HG02973 (cell line): ENCODE results near the gene AGAP2.

Experiments
- ATAC-seq: cut with Tn5 transposase; IDR thresholded peaks from one replicate; pipeline ENCODE4 v1.9.1; 2021; ENCODE audit warnings: moderate library complexity; ENCODE audit not compliant: unreplicated experiment

AGAP2 gene

DNA sequence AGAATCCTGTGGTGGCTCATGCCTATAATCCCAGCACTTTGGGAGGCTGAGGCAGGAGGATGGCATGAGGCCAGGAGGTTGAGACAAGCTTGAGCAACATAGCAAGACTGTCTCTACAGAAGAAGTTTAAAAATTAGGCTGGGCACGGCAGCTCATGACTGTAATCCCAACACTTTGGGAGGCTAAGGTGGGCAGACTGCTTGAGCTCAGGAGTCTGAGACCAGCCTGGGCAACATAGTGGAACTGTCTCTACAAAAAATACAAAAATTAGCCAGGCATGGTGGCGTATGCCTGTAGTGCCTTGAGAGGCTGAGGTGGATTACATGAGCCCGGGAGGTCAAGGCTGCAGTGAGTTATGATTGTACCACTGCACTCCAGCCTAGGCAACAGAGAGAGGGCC, 29.3 kb upstream of the AGAP2 start:
- no peak for ATAC-seq

DNA sequence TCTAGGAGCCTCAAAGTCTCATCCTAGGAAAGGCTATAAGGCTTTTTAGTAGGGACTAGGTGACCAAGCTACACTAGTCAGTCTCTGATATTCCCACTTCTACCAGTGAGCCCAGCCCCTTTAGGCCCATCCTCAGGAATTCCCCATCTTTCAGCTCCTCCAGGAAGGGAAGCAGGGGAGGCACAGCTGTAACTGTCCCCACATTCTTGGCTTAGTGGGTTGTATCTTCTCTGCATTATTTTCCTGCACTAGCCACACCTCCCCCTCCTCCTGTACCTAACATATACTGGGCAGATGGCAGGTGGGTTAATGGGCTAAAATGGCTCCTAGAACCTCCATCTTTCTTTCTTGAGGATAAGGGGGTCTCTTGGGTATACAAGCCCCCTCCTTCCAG, 28.8 kb upstream of the AGAP2 start:
- ATAC-seq = no peak

DNA sequence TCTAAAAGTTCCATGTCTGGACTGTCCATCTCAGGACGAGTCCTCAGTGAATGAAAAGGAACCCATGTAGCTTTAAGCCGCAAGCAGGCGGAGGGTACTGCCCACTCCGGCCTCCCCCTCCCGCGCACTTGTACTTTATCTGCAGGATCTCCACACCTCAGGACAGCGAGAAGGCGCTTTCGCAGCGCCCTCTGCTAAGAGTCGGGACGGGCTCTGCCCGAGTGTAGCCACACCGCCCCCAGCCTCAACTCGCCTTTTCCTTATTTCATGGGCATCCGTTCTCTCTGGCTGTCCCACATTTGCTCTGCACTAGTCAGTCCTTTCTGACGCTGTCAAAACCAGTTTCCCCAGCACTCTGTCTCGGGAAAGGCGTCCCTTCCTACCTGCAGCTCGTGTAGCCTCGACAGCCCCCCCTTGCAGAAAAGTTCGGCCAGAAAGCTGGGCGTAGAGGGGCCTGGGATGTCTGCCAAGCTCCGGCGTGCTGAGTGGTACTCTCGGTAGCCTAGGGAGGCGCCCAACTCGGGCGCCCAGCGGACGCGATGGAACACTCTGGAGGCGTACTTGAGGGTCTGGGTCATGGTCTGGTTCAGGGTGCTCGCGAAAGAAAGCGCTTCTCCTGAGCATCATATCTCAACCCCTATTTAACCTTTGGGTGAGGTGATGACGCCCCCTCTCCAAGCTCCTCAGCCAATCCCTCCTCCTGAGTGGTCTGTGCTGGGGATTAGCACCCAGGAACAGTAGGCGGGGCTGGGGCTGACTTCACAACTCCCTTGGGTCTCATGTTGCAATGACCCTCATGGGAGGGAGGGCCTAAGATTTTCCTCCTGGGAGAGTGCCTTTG, 28.1 kb upstream of the AGAP2 start, which contains the start of gene CYP27B1:
TSS of gene CYP27B1 (minus strand) at position 615 of the 841 bp plus-strand sequence. CDS start at position 578, 37 bp downstream.
- ATAC-seq = no peak

DNA sequence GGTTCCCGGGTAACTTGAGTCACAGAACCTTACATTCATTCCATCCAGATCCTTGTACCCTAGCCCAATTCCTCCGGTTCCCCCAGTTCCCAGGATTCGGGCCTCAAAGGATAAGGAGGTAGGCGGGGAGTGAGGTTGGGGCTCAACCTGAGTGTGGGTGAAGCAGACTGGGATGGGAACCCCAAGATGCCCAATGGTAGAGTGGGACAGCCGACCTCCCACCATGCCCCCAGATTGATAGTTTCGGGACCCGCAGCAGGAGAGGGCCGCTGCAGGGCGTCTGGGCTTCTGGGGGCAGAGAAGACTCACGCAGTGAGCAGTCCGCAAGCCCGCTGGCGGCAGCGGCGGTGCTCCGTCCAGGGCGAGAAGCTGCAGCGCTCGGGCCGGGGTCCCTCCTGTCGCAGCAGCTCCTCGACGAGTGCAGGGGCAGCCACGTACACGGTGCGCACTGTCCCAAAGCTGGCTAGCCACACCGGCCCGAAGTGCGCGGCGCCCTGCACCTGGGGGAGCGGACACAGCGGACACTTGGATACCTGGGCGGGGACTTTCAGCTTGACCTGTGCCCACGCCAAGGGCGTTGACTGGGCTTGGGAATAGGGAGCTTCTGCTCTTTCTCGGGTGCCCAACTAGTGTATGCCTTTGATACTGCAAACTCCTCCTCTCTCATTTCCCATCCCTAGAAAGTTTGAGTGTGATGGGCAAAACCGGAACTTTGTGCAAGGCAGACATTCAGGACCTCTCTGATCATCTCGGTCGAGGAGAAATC, 27.3 kb upstream of the AGAP2 start:
- ATAC-seq = no peak

DNA sequence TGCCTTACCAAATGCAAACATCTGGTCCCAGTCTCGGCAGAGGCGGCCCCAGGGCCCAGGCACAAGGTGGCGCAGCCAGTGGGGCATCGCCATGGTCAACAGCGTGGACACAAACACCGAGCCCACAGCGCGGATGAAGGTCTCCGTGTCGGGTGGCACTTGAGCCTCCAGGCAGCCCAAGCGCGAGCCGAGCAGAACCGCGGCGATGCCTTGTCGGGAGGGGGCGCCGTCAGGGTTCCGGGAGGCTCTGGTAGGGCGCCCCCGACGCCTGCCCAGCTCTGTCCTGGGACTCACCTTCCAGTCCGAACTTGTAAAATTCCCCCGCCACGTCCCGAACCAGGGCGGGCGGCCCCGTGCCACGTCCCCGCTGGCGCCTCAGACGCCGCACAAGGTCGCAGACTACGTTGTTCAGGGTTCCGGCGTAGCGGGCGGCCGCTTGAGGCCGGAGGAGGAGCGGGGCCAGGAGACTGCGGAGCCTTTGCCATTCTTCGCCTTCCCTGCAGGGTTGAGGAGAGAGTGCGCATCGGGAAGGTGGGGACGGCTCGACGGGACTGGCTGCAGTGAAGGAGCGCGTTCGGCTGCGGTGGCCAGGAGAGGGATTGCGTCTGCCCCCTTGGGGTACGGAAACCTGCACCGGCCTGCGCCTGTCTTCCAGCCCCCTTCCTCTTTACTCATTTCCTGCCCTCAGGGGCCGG, 26.6 kb upstream of the AGAP2 start:
- no peak for ATAC-seq

DNA sequence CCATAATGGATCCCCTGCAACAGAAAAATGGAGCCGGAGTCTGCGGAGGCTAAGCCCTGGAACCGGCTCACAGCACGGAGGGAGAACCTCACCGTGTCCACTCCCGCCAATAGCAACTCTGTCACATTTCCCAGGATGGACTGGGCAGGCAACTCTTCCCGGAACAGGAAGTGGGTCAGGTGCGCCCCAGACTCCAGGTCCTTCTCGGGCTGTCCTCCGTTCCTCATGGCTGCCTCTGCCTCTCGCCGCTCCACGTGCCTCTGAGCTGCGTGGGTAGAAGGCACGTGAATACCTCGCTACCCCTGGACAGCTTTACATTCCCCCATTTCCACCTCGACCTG, 26.1 kb upstream of the AGAP2 start:
- no peak for ATAC-seq

DNA sequence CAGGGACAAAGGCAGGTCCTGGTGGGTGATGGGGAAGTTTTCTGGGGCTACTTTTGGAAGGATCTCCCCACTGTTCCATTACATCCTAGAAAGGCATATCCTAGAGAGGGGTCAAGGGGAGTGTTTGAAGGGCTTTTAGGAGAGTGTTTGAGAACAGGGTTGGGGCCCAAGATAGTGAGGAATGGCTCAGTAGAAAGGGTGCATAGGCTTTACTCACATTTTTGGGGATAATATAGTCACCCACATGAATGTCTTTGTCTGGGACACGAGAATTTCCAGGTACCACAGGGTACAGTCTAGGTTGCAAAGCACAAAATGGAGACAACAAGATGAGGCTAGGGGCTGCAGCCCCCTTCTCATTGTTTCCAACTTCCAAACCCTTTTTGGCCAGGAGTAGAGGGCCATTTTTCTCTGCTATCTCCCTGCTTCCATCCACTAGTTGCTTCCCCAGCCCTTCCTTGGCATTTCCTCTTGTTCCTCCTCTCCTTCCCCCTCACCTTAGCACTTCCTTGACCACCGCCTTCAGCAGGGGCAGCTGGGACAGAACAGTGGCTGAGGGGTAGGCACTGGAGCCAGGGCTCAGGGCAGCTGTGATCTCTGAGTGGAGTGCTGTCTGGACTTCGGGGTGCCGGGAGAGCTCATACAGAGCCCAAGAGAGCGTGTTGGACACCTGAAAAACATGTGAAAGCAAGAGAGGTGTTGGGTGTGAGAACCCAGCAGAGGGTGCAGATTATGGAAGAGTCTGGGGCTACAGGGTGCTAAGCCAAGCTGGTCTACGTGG, 25.5 kb upstream of the AGAP2 start:
- ATAC-seq = no peak

DNA sequence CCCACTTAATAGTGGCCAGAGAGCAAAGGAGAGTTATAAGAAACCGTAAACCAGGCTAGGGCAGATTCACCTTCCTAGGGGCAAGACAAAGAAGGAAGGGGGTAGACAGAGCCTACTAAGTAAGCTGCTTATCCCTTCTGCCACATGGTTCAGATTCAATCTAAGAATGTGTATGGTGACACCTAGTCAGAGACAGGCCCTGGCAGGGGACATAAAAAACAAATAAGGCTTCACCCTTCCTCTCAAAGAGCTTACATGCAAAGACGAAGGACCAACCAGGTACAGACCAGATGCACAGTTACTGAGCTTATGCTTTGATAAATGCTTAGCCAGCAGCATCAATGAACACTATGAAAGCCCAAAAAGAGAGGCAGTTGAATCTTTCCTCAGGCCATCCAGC, 23.9 kb upstream of the AGAP2 start:
- ATAC-seq = no peak

DNA sequence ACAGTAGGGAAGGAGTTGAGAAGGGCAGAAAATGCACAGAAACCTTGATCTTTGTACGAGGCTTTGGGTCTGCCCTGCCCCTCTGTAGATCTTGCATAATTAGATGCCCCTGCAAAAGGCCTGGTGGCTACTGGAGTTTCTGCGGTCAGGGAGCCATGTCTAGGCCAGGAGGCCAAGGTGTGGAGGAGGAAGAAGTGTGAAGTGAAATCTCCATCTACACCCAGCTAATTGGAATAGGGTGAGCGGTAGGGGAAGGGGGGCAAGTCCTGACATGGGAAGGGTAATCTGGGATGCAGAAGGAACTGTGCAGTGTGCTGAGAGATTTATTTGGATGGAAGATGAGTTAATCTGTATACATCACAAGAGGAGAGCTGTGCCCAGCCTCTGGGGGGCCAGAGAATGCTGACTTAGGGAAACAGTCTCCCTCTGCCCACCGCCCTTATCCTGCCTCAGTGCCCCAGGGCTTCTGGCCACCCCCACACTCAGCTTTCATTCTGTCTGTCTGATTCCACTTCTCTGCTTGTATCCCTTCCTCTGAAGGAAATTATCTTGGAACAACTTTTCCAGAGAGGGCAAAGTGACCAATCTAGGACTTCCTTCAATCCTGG, 23.0 kb upstream of the AGAP2 start:
- ATAC-seq = no peak

DNA sequence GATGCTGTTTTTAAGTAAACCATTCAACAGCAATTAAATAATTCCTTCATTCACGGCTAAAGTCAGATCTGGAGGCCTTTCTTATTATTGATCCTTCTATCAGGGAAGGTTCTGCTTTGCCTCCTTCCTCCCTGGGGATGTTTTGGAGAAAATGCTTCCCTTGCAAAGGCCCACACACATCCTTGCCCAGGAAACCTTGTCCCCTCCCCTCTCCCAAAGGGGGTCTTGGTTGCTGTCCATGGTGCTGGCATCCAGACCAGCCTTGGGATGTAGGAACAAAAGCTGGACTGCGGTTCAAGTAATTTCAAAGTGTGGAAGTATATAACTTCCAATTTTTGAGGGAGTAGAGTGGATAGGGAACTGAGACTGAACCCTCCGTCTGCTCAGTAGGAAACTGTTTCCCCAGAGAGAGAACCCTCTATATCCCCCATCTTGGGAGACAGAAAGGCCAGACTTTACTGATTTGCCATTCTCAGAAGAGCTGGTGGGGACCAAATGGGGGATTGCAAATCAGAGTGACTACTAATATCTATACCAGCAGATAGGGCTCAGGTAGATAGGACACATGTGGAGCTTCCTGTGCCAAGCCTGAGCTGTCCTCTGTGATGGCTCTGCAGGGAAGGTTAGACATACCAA, 21.9 kb upstream of the AGAP2 start:
- no peak for ATAC-seq

DNA sequence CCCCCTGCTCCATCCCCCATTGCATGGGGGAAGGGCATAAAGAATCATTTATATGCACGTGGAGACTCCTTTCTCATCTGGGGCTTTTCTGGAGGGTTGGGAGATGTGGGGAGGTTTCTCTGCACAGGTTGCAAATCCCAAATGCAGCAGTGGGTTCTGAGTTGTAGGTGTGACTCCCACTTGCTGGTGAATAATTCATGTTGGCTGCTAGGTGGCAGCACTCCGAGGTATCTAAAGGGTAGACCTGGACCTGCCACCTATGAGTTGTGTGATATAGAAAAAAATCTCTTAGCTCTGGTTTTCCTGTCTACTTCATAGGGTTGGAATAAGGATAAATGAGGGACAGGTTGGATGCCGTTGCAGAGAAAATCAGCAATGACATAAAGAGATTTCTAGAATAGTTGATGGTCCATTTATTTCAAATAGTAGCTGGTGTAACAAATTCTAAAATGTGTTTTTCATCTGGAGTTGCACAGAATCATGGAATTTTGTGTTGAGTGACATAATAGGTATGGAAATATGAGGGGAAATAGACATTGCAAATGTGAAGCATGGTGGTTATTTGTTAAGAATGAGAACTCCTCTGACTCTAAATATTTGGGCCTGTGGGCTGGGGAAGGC, 20.9 kb upstream of the AGAP2 start:
- no peak for ATAC-seq

DNA sequence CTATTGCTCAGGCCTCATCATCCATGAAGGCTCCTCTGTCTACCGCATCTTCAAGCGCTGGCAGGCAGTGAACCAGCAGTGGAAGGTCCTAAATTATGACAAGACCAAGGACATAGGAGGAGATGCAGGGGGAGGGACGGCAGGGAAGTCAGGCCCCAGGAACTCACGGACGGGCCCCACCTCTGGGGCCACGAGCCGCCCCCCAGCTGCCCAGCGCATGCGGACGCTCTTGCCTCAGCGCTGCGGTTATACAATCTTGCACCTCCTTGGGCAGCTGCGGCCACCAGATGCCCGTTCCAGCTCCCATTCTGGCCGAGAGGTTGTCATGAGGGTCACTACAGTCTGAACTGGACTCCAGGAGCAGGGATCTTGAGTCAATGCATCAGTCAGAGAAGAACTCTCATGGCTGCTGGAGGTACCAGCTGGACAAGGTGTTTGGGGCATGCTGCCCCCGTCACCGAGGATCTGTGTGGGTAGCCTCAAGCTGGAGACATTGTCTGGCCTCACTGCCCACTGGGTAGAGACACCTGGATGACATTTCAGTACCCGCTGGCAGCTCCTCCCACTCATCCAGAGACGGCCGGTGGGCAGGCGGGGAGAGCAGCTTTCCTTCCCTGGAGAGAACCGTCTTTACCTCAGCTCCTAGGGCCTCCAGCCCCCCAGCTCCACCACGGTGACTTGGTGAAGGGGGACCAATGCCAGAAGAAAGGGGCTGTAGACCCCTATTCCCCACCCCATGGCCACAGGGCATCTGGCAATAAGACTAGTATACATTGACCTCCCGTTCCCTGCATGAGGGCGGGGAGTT, 20.2 kb upstream of the AGAP2 start:
- ATAC-seq = no peak

DNA sequence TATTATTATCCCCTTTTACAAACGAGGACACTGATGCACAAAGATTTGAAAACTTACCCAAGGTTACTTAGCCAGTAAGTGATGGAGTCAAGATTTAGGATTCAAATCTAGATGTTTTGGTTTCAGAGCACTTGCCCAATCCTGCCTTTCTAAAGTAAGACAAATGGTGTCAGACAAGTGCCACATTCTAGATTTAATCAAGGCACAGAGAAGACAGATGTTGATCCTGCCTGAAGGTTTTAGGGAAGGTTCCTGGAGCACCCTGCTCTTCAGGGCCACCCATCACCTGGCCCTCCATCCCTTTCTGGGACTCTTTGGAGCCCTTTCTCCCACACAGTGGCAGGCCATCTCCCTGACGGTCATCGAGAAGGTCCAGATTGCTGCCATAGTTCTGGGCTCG, 19.2 kb upstream of the AGAP2 start:
- no peak for ATAC-seq

DNA sequence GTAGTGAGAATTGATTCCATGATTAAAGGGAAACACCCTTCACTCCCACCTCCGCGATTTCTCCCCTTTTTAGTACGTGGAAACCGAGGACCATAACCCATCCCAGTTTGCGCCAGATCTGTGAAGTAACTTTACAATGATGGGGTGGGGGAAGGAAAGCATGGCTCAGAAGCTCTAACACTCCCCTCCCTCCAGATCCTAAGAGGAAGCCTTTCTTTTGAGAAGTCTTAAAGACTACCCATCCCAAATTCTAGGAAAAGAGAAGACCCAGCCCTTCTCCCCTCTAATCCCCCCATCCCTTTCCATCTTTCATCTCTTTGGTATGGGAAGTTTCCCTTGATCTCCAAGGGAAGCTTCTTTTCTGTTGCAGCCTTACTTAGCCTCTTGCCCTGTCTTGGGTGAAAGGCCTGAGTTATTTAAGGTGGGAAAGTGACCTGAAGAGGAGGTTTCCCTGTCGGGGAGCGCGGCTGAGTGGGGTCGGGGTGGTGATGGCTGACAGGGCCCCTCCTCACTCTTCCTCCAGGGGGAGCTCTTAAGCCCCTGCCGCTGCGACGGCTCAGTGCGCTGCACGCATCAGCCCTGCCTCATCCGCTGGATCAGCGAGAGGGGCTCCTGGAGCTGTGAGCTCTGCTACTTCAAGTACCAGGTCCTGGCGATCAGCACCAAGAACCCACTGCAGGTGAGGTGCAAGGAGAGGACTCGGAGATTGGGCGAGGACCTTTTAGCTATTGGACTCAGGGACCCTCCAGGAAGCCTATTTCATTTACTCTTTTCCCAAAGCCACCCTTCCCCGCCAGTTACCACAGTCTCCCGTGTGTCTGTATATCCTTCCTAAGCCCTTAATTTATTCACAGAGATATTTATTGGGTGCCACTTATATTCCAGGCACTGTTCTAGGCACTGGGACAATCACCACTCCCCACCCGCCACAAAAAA, 18.1 kb upstream of the AGAP2 start:
- no peak for ATAC-seq

DNA sequence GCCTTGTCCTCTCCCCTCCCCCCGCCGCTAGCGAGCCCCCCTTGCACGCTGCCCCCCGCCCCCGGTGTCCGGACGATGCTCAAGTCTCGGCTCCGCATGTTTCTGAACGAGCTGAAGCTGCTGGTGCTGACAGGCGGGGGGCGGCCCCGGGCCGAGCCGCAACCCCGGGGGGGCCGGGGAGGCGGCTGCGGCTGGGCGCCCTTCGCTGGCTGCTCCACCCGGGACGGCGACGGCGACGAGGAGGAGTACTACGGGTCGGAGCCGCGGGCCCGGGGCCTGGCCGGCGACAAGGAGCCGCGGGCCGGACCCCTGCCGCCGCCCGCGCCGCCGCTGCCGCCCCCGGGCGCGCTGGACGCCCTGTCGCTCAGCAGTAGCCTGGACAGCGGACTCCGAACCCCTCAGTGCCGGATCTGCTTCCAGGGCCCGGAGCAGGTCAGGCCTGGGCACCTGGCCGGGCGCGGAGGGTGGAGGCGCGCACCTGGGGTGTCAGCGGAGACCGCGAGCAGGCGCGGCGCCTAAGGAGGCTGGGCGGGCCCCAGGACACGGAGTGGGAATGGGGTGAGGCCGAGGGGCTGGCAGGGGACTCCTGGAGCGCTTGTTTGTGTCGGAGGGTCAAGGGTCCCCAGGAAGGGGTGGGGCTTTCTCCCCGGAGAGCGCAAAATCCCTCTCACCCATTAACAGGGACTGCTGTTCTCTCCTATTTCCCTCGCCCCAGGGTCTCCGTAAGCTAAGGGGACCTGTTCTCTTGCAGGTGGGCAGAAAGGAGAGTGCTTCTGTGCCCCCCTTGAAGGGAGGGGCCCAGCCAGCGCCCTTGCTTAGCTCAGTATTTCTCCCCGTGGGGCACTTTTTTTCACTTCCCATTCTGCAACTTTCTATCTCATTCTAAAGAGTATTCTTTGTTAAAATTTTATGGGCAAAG, 17.2 kb upstream of the AGAP2 start:
- no peak for ATAC-seq

DNA sequence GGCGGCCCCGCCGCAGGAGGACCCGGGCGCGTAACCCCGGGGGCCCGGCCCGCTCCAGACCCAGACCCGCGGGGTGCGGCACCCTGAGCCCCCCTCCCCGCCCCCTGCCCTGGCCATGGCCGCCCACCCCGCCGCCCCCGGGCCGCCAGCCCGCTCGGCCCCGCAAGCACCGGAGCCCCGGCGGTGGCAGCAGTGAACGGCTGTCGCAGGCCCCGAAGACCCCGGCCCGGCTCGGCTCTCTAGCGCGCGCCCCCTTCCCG, 16.6 kb upstream of the AGAP2 start:
- no peak for ATAC-seq
